CD14-positive monocyte (primary cell): ENCODE data around the gene SREK1IP1. TPM values are rescaled to one million over a fixed set of nuclear protein-coding genes. Genes with fewer than 3 reads are reported as not detected.
"Not testable (repeated sequence)": the region's sequence is repeated elsewhere in the genome, so short reads cannot be mapped to it uniquely, and the experiment has no call there.

Source experiments
- DNase-seq, 3 donors: peaks; one replicate each; pipeline ENCODE4 v3.0.0-alpha.2; 2011 to 2022
- H2AFZ ChIP-seq: 2 replicates; pipeline ENCODE4 v1.6.0; 2012; ENCODE audit warnings: mild to moderate bottlenecking, low read depth, low read length, inconsistent platforms; ENCODE audit not compliant: insufficient read depth, poor library complexity, severe bottlenecking
- H3K27ac ChIP-seq, 2 donors: 1 replicate in 1 of 2; 2 replicates in 1 of 2; pipeline ENCODE4 v1.5.1; 2012 to 2013; ENCODE audit warnings: low read length in 2 of 2, control low read depth in 1 of 2, inconsistent platforms in 1 of 2, low read depth in 1 of 2, mild to moderate bottlenecking in 1 of 2
- H3K27me3 ChIP-seq, 2 donors: one replicate each; pipeline versions ENCODE4 v1.6.0 to v1.6.1; 2011 to 2013; ENCODE audit warnings: low read length in 2 of 2; ENCODE audit not compliant: control insufficient read depth in 2 of 2, insufficient read depth in 2 of 2
- H3K36me3 ChIP-seq, 2 donors: replicated peaks in 1 of 2; 1 replicate in 1 of 2; 2 replicates in 1 of 2; pipeline versions ENCODE4 v1.5.1 to v1.6.1; 2012 to 2013; ENCODE audit warnings: low read length in 2 of 2, control low read depth in 1 of 2, inconsistent platforms in 1 of 2, mild to moderate bottlenecking in 1 of 2; ENCODE audit not compliant: insufficient read depth in 2 of 2, control insufficient read depth in 1 of 2
- H3K4me1 ChIP-seq, 2 donors: 1 replicate in 1 of 2; 2 replicates in 1 of 2; pipeline versions ENCODE4 v1.5.1 to v1.6.1; 2012 to 2013; ENCODE audit warnings: low read length in 2 of 2, control low read depth in 1 of 2, inconsistent platforms in 1 of 2, mild to moderate bottlenecking in 1 of 2, moderate library complexity in 1 of 2; ENCODE audit not compliant: insufficient read depth in 2 of 2, control insufficient read depth in 1 of 2
- H3K4me2 ChIP-seq: replicated peaks from 2 replicates; pipeline ENCODE3; 2012; ENCODE audit warnings: low read length, moderate library complexity, mild to moderate bottlenecking; ENCODE audit not compliant: poor library complexity, severe bottlenecking; ENCODE audit errors: extremely low read depth
- H3K4me3 ChIP-seq, 3 experiments: fragments of 200-600 bp in 1 of 3; sonication (generic) in 1 of 3; replicated peaks in 1 of 3; 1 replicate in 2 of 3; 2 replicates in 1 of 3; pipeline ENCODE4 v1.5.1; 2011 to 2013; ENCODE audit warnings: low read length in 3 of 3, mild to moderate bottlenecking in 3 of 3, control low read depth in 2 of 3, low read depth in 2 of 3, inconsistent platforms in 1 of 3, moderate library complexity in 1 of 3
- H3K79me2 ChIP-seq: 2 replicates; pipeline ENCODE4 v1.6.0; 2012; ENCODE audit warnings: mild to moderate bottlenecking, control low read depth, inconsistent platforms, low read length, moderate library complexity; ENCODE audit not compliant: insufficient read depth
- H3K9ac ChIP-seq: 2 replicates; pipeline ENCODE4 v1.6.0; 2017; ENCODE audit warnings: low read length, mild to moderate bottlenecking; ENCODE audit not compliant: insufficient read depth, poor library complexity, severe bottlenecking
- H3K9me3 ChIP-seq, 2 donors: replicated peaks in 1 of 2; 1 replicate in 1 of 2; 2 replicates in 1 of 2; pipeline versions ENCODE4 v1.5.1 to v1.6.1; 2012 to 2013; ENCODE audit warnings: low read length in 2 of 2, control low read depth in 1 of 2; ENCODE audit not compliant: control insufficient read depth in 1 of 2, insufficient read depth in 1 of 2
- H4K20me1 ChIP-seq: 2 replicates; pipeline ENCODE4 v1.6.0; 2012; ENCODE audit warnings: mild to moderate bottlenecking, low read length, control low read depth, moderate library complexity; ENCODE audit not compliant: insufficient read depth
- H3K27ac Mint-ChIP-seq, 7 donors: one replicate each; pipeline ENCODE4 v1.8.0; 2020; ENCODE audit warnings: mild to moderate bottlenecking in 7 of 7, mixed read lengths in 7 of 7, moderate library complexity in 6 of 7, inconsistent platforms in 2 of 7
- H3K27me3 Mint-ChIP-seq, 3 donors: one replicate each; pipeline ENCODE4 v1.8.0; 2021 to 2022; ENCODE audit warnings: low read depth in 3 of 3, mild to moderate bottlenecking in 3 of 3, mixed read lengths in 3 of 3, moderate library complexity in 3 of 3, inconsistent platforms in 1 of 3
- H3K36me3 Mint-ChIP-seq, 2 donors: one replicate each; pipeline ENCODE4 v1.8.0; 2020; ENCODE audit warnings: mixed read lengths in 2 of 2, inconsistent platforms in 1 of 2, mild to moderate bottlenecking in 1 of 2
- H3K4me1 Mint-ChIP-seq: one replicate; pipeline ENCODE4 v1.8.0; 2020; ENCODE audit warnings: mild to moderate bottlenecking, mixed read lengths
- H3K4me3 Mint-ChIP-seq, 2 donors: one replicate each; pipeline ENCODE4 v1.8.0; 2020; ENCODE audit warnings: mild to moderate bottlenecking in 2 of 2, mixed read lengths in 2 of 2, moderate library complexity in 1 of 2
- H3K9me3 Mint-ChIP-seq, 7 donors: one replicate each; pipeline ENCODE4 v1.8.0; 2020 to 2022; ENCODE audit warnings: mixed read lengths in 7 of 7, mild to moderate bottlenecking in 6 of 7, moderate library complexity in 6 of 7, inconsistent platforms in 2 of 7
- WGBS: methylation state at CpG from one replicate; pipeline ENCODE4 v1.1.5; 2013; ENCODE audit warnings: missing lambda C conversion rate; ENCODE audit not compliant: insufficient coverage; 5-methylcytosine and 5-hydroxymethylcytosine counted together
- intact Hi-C, 2 donors: fragments of 100-400 bp; cut with micrococcal nuclease; formaldehyde crosslinking; loops; one replicate each; pipeline versions ENCODE4 v1.15.0 to v1.15.1; 2023
- polyA plus RNA-seq, 3 donors: library from polyadenylated mRNA; depleted of rRNA in 1 of 3; unstranded in 2 of 3; stranded (reverse) in 1 of 3; fragments of 300-500 nt in 2 of 3; fragments of >200 nt in 1 of 3; fragmentation: Illumina TruSeq in 2 of 3; gene quantifications; 1 replicate in 2 of 3; 2 replicates in 1 of 3; pipeline ENCODE4 v1.2.3, GENCODE V29; 2012 to 2021
- TF ChIP-seq, protein P1 (sequence below): fragments of 200-600 bp; IDR thresholded peaks from one replicate; pipeline ENCODE4 v1.8.0; 2022; ENCODE audit warnings: antibody characterized with exemption, mild to moderate bottlenecking

SREK1IP1 gene
- polyA plus RNA-seq, 3 donors: 6.9 to 18.3 (median 16.9) TPM

GRCh38 chr5:64722588-64722987 lies 45.9 kb downstream of the SREK1IP1 start:
- H3K4me2 ChIP-seq: no peak overlapping the region
- TF ChIP-seq, protein P1, sequence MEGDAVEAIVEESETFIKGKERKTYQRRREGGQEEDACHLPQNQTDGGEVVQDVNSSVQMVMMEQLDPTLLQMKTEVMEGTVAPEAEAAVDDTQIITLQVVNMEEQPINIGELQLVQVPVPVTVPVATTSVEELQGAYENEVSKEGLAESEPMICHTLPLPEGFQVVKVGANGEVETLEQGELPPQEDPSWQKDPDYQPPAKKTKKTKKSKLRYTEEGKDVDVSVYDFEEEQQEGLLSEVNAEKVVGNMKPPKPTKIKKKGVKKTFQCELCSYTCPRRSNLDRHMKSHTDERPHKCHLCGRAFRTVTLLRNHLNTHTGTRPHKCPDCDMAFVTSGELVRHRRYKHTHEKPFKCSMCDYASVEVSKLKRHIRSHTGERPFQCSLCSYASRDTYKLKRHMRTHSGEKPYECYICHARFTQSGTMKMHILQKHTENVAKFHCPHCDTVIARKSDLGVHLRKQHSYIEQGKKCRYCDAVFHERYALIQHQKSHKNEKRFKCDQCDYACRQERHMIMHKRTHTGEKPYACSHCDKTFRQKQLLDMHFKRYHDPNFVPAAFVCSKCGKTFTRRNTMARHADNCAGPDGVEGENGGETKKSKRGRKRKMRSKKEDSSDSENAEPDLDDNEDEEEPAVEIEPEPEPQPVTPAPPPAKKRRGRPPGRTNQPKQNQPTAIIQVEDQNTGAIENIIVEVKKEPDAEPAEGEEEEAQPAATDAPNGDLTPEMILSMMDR: no peak
- H3K27ac Mint-ChIP-seq: no peak overlapping the region
- intact Hi-C loops: no loop called here
- H3K9ac ChIP-seq: no peak overlapping the region
- peaks cover 28 to 44% of the 10 kb centered on the region in 2 donors for H3K36me3 Mint-ChIP-seq
- no peaks in the 10 kb centered on the region for H3K79me2 ChIP-seq
- H3K4me1 Mint-ChIP-seq: no peaks in the 10 kb centered on the region
- H3K9me3 Mint-ChIP-seq: no peaks in the 10 kb centered on the region
- H4K20me1 ChIP-seq: no peaks in the 10 kb centered on the region
- H3K27ac ChIP-seq: no peak overlapping the region
- H2AFZ ChIP-seq: no peak overlapping the region
- no peaks in the 10 kb centered on the region for H3K4me1 ChIP-seq
- no CpG with 5 or more reads among the region's 3 CpGs for WGBS
- H3K27me3 ChIP-seq: no peaks in the 10 kb centered on the region
- H3K36me3 ChIP-seq: peaks cover 32 to 60% of the 10 kb centered on the region in 2 donors
- DNase-seq: no peak
- no peak overlapping the region for H3K4me3 Mint-ChIP-seq
- H3K4me3 ChIP-seq: no peak overlapping the region
- H3K9me3 ChIP-seq: no peaks in the 10 kb centered on the region
- H3K27me3 Mint-ChIP-seq: no peaks in the 10 kb centered on the region

GRCh38 chr5:64714495-64714894 lies 54.0 kb downstream of the SREK1IP1 start:
- H3K36me3 ChIP-seq, H3K4me1 ChIP-seq, H2AFZ ChIP-seq, H3K9me3 Mint-ChIP-seq, H3K4me2 ChIP-seq, H3K27ac ChIP-seq, H3K36me3 Mint-ChIP-seq, H3K27ac Mint-ChIP-seq, H4K20me1 ChIP-seq, H3K9me3 ChIP-seq, H3K79me2 ChIP-seq, H3K27me3 ChIP-seq, DNase-seq, H3K9ac ChIP-seq, intact Hi-C loops, H3K27me3 Mint-ChIP-seq, H3K4me3 Mint-ChIP-seq, H3K4me3 ChIP-seq, H3K4me1 Mint-ChIP-seq: not testable (repeated sequence)
- no CpG with 5 or more reads among the region's 16 CpGs for WGBS
